PFSK-1 (cell line): ENCODE measurements around the gene MBNL2.

Experiments
- FOXP2 ChIP-seq: optimal IDR thresholded peaks from 2 replicates; pipeline ENCODE3; 2011; ENCODE audit warnings: borderline replicate concordance, control low read depth, inconsistent platforms; ENCODE audit not compliant: insufficient read depth; ENCODE audit errors: extremely low read length, extremely low read depth
- POLR2AphosphoS5 ChIP-seq: IDR thresholded peaks from 2 replicates; pipeline ENCODE4 v1.6.1; 2012; ENCODE audit warnings: low read depth, mild to moderate bottlenecking, control low read depth, low read length, moderate library complexity
- REST ChIP-seq, 2 experiments: IDR thresholded peaks; 2 replicates each; pipeline versions ENCODE4 v1.6.1 to v1.8.0; 2011 to 2012; ENCODE audit warnings: low read depth in 2 of 2, low read length in 2 of 2, control low read depth in 1 of 2, inconsistent platforms in 1 of 2, mild to moderate bottlenecking in 1 of 2, moderate library complexity in 1 of 2; ENCODE audit not compliant: insufficient read depth in 1 of 2
- SIN3A ChIP-seq: IDR thresholded peaks from 2 replicates; pipeline ENCODE4 v1.6.1; 2012; ENCODE audit warnings: mild to moderate bottlenecking, low read length, moderate library complexity, borderline replicate concordance; ENCODE audit not compliant: insufficient read depth
- TAF1 ChIP-seq: IDR thresholded peaks from 2 replicates; pipeline ENCODE4 v1.6.1; 2012; ENCODE audit warnings: low read length, control low read depth, borderline replicate concordance; ENCODE audit not compliant: insufficient read depth

MBNL2 gene

DNA sequence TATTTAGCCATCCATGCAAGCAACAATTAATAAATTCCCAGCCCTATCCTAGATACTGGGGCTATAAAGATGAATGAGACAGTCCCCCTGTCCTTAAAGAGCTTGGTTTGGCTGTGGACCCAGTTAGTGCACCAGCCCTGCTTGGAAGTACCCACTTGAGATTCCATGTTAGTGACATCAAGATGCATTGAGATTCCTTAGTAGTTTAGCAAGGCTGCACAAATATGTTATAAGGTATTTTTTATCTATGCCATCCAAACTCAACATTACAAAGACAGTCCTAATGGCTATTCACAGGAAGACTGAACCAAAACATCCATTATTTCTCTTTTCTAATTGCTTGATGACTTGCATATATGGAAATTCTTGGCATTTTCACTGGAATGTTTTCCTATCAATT, 163.0 kb downstream of the MBNL2 start:
- TF ChIP-seq FOXP2 = no peak
- no peak for TF ChIP-seq TAF1
- no peak for TF ChIP-seq SIN3A
- TF ChIP-seq POLR2AphosphoS5 = no peak
- TF ChIP-seq REST (IDR thresholded peaks at IDR 0.05; ENCODE audit: insufficient read depth in 1 of 2, low read depth in 2 of 2, low read length in 2 of 2) = no peak

- TF ChIP-seq SIN3A = no peak
- no peak for TF ChIP-seq FOXP2
- TF ChIP-seq REST (IDR thresholded peaks at IDR 0.05; ENCODE audit: insufficient read depth in 1 of 2, low read depth in 2 of 2, low read length in 2 of 2) = no peak
- TF ChIP-seq POLR2AphosphoS5 = no peak
- TF ChIP-seq TAF1 = no peak
These were observed 163.7 kb downstream of the MBNL2 start for GRCh38 chr13:97385854-97386253.

DNA sequence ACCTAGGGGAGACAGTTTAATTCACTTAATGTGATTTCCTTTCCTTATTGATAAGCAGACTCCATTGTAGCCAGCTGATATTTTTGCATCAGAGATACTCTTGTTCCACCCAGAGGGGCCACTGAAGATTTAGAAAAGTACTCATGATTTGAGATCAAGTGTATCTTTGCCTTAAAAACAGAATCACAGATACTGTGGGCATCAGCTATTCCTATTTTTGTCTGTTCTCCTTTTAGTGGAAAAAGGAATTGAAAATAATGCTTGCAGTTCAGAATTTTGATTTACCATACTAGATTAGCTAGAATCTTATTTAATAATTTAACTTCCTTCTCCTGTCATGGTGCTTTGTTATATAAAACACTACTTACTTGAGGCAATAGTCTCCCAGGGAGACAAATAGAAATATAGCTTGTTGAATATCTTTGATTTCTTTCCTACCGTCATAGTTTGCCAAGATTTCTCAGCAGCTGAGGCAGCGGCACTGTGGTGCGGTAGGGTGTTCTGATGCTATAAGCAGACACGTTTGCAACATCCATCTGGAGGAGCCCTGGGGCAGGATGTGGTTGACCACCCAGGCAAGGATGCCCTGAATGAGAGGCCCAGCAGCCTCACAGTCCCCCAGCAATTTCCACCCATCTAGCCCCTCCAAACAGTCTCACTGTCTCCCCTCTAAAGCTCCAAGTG, 164.8 kb downstream of the MBNL2 start:
- TF ChIP-seq SIN3A = no peak
- TF ChIP-seq FOXP2 = no peak
- no peak for TF ChIP-seq TAF1
- no peak for TF ChIP-seq REST (IDR thresholded peaks at IDR 0.05; ENCODE audit: insufficient read depth in 1 of 2, low read depth in 2 of 2, low read length in 2 of 2)
- no peak for TF ChIP-seq POLR2AphosphoS5

- TF ChIP-seq TAF1 = no peak
- no peak for TF ChIP-seq REST (IDR thresholded peaks at IDR 0.05; ENCODE audit: insufficient read depth in 1 of 2, low read depth in 2 of 2, low read length in 2 of 2)
- TF ChIP-seq FOXP2 = no peak
- TF ChIP-seq POLR2AphosphoS5 = no peak
- no peak for TF ChIP-seq SIN3A
These were observed 165.3 kb downstream of the MBNL2 start for GRCh38 chr13:97387485-97387839.
